Hepatocyte (in vitro differentiated cells): ENCODE data around the gene YRDC. TPM values are rescaled to one million over a fixed set of nuclear protein-coding genes. Genes with fewer than 3 reads are reported as not detected.
"Not testable (repeated sequence)": the region's sequence is repeated elsewhere in the genome, so short reads cannot be mapped to it uniquely, and the experiment has no call there.

ENCODE experiments used
- DNase-seq: peaks from one replicate; pipeline ENCODE4 v3.0.0-alpha.2; 2016; ENCODE audit warnings: low spot score
- H2AFZ ChIP-seq: fragments of 200-600 bp; sonication (generic); 2 replicates; pipeline ENCODE4 v1.6.0; 2016; ENCODE audit warnings: antibody characterized with exemption, mild to moderate bottlenecking
- H3K27ac ChIP-seq: fragments of 200-600 bp; sonication (generic); 2 replicates; pipeline ENCODE4 v1.5.1; 2016; ENCODE audit warnings: mild to moderate bottlenecking
- H3K27me3 ChIP-seq: fragments of 200-600 bp; sonication (generic); 2 replicates; pipeline ENCODE4 v1.6.1; 2016
- H3K36me3 ChIP-seq: fragments of 200-600 bp; sonication (generic); replicated peaks from 2 replicates; pipeline ENCODE4 v1.5.1; 2016; ENCODE audit warnings: low read depth; ENCODE audit not compliant: insufficient read depth
- H3K4me1 ChIP-seq: fragments of 200-600 bp; sonication (generic); 2 replicates; pipeline ENCODE4 v1.5.1; 2016; ENCODE audit warnings: mild to moderate bottlenecking, moderate library complexity; ENCODE audit not compliant: insufficient read depth
- H3K4me2 ChIP-seq: fragments of 200-600 bp; sonication (generic); 2 replicates; pipeline ENCODE4 v1.6.0; 2016
- H3K4me3 ChIP-seq: fragments of 200-600 bp; sonication (generic); 2 replicates; pipeline ENCODE4 v1.5.1; 2016; ENCODE audit warnings: mild to moderate bottlenecking
- H3K79me2 ChIP-seq: fragments of 200-600 bp; sonication (generic); 2 replicates; pipeline ENCODE4 v1.6.0; 2017; ENCODE audit warnings: mild to moderate bottlenecking
- H3K9me2 ChIP-seq: fragments of 200-600 bp; sonication (generic); replicated peaks from 2 replicates; pipeline ENCODE4 v1.6.0; 2017; ENCODE audit warnings: mild to moderate bottlenecking; ENCODE audit not compliant: insufficient read depth
- H3K9me3 ChIP-seq: fragments of 200-600 bp; sonication (generic); 2 replicates; pipeline ENCODE4 v1.5.1; 2016; ENCODE audit warnings: low read depth, mild to moderate bottlenecking
- H4K20me1 ChIP-seq: fragments of 200-600 bp; sonication (generic); 2 replicates; pipeline ENCODE4 v1.6.0; 2016; ENCODE audit warnings: mild to moderate bottlenecking; ENCODE audit not compliant: insufficient read depth, poor library complexity, severe bottlenecking
- CTCF ChIP-seq: fragments of 200-600 bp; sonication (generic); IDR thresholded peaks from 2 replicates; pipeline ENCODE4 v1.5.1; 2016; ENCODE audit warnings: antibody characterized with exemption, mild to moderate bottlenecking; ENCODE audit not compliant: poor library complexity
- EZH2 ChIP-seq: fragments of 200-600 bp; sonication (generic); IDR thresholded peaks from 2 replicates; pipeline ENCODE4 v1.6.1; 2016; ENCODE audit warnings: antibody characterized with exemption, mild to moderate bottlenecking, borderline replicate concordance
- EZH2phosphoT487 ChIP-seq: fragments of 200-600 bp; sonication (generic); IDR thresholded peaks from one replicate; pipeline ENCODE4 v1.6.1; 2018; ENCODE audit warnings: antibody characterized with exemption, mild to moderate bottlenecking, low read depth, moderate library complexity; ENCODE audit not compliant: unreplicated experiment, severe bottlenecking
- WGBS: methylation state at CpG from one replicate; pipeline ENCODE4 v1.1.6; 2016; ENCODE audit warnings: low lambda C conversion rate; ENCODE audit errors: missing lambda C conversion rate; 5-methylcytosine and 5-hydroxymethylcytosine counted together
- polyA plus RNA-seq: library from polyadenylated mRNA; unstranded; fragments of >200 nt; fragmentation: Nextera tagmentation; extraction: Ambion mirVana; gene quantifications from 2 replicates; pipeline ENCODE4 v1.2.1, GENCODE V29; 2016
- total RNA-seq: library from RNA; depleted of rRNA; stranded (reverse); fragments of >200 nt; gene quantifications from 2 replicates; pipeline ENCODE4 v1.2.3, GENCODE V29; 2014

YRDC gene
- total and polyA plus RNA-seq, 2 experiments from 2014 or later: 26.5 to 37.4 TPM

GRCh38 chr1:37776946-37777516 lies 31.0 kb downstream of the YRDC start:
- Histone ChIP-seq H3K9me3 (no peaks in the 10 kb centered on the region), H3K4me1 (no peaks in the 10 kb centered on the region), H3K36me3 (no peaks in the 10 kb centered on the region), H3K27ac (no peak overlapping the region), H3K4me3 (no peak overlapping the region), H2AFZ (no peak overlapping the region), H3K79me2 (no peaks in the 10 kb centered on the region), H3K9me2 (no peaks in the 10 kb centered on the region), H3K4me2 (no peak overlapping the region), H3K27me3 (no peaks in the 10 kb centered on the region), H4K20me1 (no peaks in the 10 kb centered on the region)
- TF ChIP-seq CTCF (no peak), EZH2phosphoT487 (no peak), EZH2 (no peak)
- no peak for DNase-seq
- 67% methylated on average over 4 of the region's 4 CpGs for WGBS

- H4K20me1 ChIP-seq, H3K4me3 ChIP-seq, H3K9me2 ChIP-seq, H3K36me3 ChIP-seq, DNase-seq, H3K4me1 ChIP-seq, H3K79me2 ChIP-seq, H3K4me2 ChIP-seq, H3K9me3 ChIP-seq, H3K27ac ChIP-seq, H2AFZ ChIP-seq: not testable (repeated sequence)
- peaks cover 43% of the 10 kb centered on the region for H3K27me3 ChIP-seq
Observed at GRCh38 chr1:37771440-37771839, 36.6 kb downstream of the YRDC start.

GRCh38 chr1:37767488-37767887 lies 40.5 kb downstream of the YRDC start:
- no peaks in the 10 kb centered on the region for H4K20me1 ChIP-seq
- H3K9me2 ChIP-seq: no peaks in the 10 kb centered on the region
- WGBS: 20% methylated on average over 2 of the region's 2 CpGs
- H3K4me2 ChIP-seq: no peak overlapping the region
- no peak for TF ChIP-seq EZH2phosphoT487
- no peak for TF ChIP-seq CTCF
- TF ChIP-seq EZH2: no peak
- no peaks in the 10 kb centered on the region for H3K36me3 ChIP-seq
- no peaks in the 10 kb centered on the region for H3K4me1 ChIP-seq
- no peak overlapping the region for H3K4me3 ChIP-seq
- no peak overlapping the region for H3K27ac ChIP-seq
- no peaks in the 10 kb centered on the region for H3K9me3 ChIP-seq
- H2AFZ ChIP-seq: no peak overlapping the region
- peaks cover 83% of the 10 kb centered on the region for H3K27me3 ChIP-seq
- DNase-seq: no peak
- H3K79me2 ChIP-seq: no peaks in the 10 kb centered on the region

- Histone ChIP-seq H3K4me2 (no peak overlapping the region), H3K9me2 (no peaks in the 10 kb centered on the region), H3K27me3 (peaks cover 85% of the 10 kb centered on the region)
Observed at GRCh38 chr1:37765916-37766664, 41.9 kb downstream of the YRDC start.

More at GRCh38 chr1:37765916-37766664, 41.9 kb downstream of the YRDC start:
- Histone ChIP-seq H3K9me3 (no peaks in the 10 kb centered on the region), H2AFZ (no peak overlapping the region), H4K20me1 (no peaks in the 10 kb centered on the region), H3K27ac (no peak overlapping the region), H3K79me2 (no peaks in the 10 kb centered on the region), H3K36me3 (no peaks in the 10 kb centered on the region), H3K4me3 (no peak overlapping the region), H3K4me1 (no peaks in the 10 kb centered on the region)
- TF ChIP-seq EZH2phosphoT487: no peak
- peak; percentile 31 for TF ChIP-seq EZH2
- WGBS: 27% methylated on average over 27 of the region's 27 CpGs
- DNase-seq: no peak
